ENCODE data around the gene KCNQ4. TPM values are rescaled to one million over a fixed set of nuclear protein-coding genes. Genes with fewer than 3 reads are reported as not detected.

The KCNQ4 gene
- total and polyA plus RNA-seq, 2 donors (not counting 3 experiments of a cell fraction or from before 2014, with no cell fraction given): 0.06 to 0.07 TPM

- no peaks in the 10 kb centered on the region for H3K36me3 ChIP-seq (ENCODE audit: control insufficient read depth in 2 of 2, extremely low read depth in 1 of 2, insufficient read depth in 2 of 2, low read length in 2 of 2)
- H2AFZ ChIP-seq (ENCODE audit: low read depth, low read length): no peak overlapping the region
- H3K4me1 ChIP-seq (ENCODE audit: control insufficient read depth, extremely low read depth, insufficient read depth, low read length): peaks cover under 1% of the 10 kb centered on the region
- DNase-seq (ENCODE audit: low read depth, low spot score): no peak
- FAIRE-seq: no peak
- dilution Hi-C loops (cut with MboI; ENCODE audit: extremely low pct_ligation_motif_present, low sequenced_read_pairs) (no loop called here), intact Hi-C loops (cut with micrococcal nuclease) (no loop called here)
- no TSS peak for BruUV-seq (replicated peaks)
- H4K20me1 ChIP-seq (replicated peaks; ENCODE audit: control insufficient read depth, extremely low read depth, insufficient read depth, low read length): no peaks in the 10 kb centered on the region
- H3K4me2 ChIP-seq (ENCODE audit: insufficient read depth, low read length): no peak overlapping the region
- H3K79me2 ChIP-seq (ENCODE audit: control insufficient read depth, insufficient read depth, low read length): no peaks in the 10 kb centered on the region
- POLR2A ChIA-PET: no interaction called here
- CTCF ChIA-PET: interaction anchor here (1.5 kb wide), 1 partner anchor 18 kb away, joined by 3 read pairs; no protein-coding TSS in a partner anchor
- H3K4me3 ChIP-seq (replicated peaks in 1 of 3; ENCODE audit: insufficient read depth in 1 of 3, low read depth in 1 of 3, low read length in 3 of 3): no peak overlapping the region
- TF ChIP-seq GATA2 (IDR thresholded peaks at IDR 0.05; ENCODE audit: insufficient read depth, insufficient read length, low read depth, low read length) (no peak), POLR2AphosphoS5 (IDR thresholded peaks at IDR 0.05; ENCODE audit: insufficient read depth, low read depth, low read length) (no peak), FOS (IDR thresholded peaks at IDR 0.05; ENCODE audit: borderline replicate concordance, insufficient read depth, low read length) (no peak), MAX (IDR thresholded peaks at IDR 0.05; ENCODE audit: insufficient read depth, insufficient read length) (no peak), POLR2A (IDR thresholded peaks at IDR 0.05; ENCODE audit: low read depth, low read length) (no peak), MYC (IDR thresholded peaks at IDR 0.05; ENCODE audit: low read depth, low read length) (no peak), CTCF (IDR thresholded peaks at IDR 0.05; ENCODE audit: extremely low read depth in 1 of 2, insufficient read depth in 1 of 2, low read depth in 1 of 2, low read length in 2 of 2) (no peak), JUN (IDR thresholded peaks at IDR 0.05; ENCODE audit: borderline replicate concordance, insufficient read depth, insufficient read length, low read depth) (no peak), EZH2 (IDR thresholded peaks at IDR 0.05; ENCODE audit: borderline replicate concordance, low read depth, low read length, severe bottlenecking) (no peak)
- no peak overlapping the region for H3K9ac ChIP-seq (replicated peaks; ENCODE audit: extremely low read depth, insufficient read depth, low read length)
- H3K27ac ChIP-seq (ENCODE audit: insufficient read depth, low read depth, low read length): no peak overlapping the region
- H3K27me3 ChIP-seq (ENCODE audit: control insufficient read depth in 2 of 2, insufficient read depth in 2 of 2, low read length in 2 of 2): peaks cover 0 to 22% of the 10 kb centered on the region in 2 experiments
- H3K9me1 ChIP-seq (replicated peaks; ENCODE audit: control insufficient read depth, extremely low read depth, insufficient read depth, low read length): no peaks in the 10 kb centered on the region
- H3K9me3 ChIP-seq (replicated peaks; ENCODE audit: control insufficient read depth, insufficient read depth, low read length): no peaks in the 10 kb centered on the region
Observed at GRCh38 chr1:40792036-40792435, 8.4 kb downstream of the KCNQ4 start.
